ENCODE measurements around the gene PSMB2.

Gene PSMB2

DNA sequence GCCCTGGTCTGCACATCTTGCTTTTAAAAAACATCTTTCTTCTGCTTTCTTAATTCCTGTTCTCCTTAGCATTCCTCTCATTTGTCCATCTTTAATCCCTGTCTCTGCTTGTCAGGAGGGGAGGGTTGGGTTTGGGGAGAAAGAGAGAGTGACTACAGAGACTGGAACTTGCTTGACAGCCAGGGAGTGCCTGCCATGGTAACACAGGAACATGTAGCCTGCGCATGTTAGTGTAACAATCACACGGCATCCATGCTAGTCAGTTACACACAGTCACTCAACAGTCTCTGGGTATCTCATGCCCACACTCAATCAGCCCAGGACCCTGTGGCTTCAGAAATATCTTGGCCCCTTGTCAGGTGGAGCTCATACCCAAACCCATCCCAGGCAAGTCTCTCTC, 69.0 kb downstream of the PSMB2 start:
- DNase-seq (ENCODE audit: low read depth in 2 of 2): no peak

DNA sequence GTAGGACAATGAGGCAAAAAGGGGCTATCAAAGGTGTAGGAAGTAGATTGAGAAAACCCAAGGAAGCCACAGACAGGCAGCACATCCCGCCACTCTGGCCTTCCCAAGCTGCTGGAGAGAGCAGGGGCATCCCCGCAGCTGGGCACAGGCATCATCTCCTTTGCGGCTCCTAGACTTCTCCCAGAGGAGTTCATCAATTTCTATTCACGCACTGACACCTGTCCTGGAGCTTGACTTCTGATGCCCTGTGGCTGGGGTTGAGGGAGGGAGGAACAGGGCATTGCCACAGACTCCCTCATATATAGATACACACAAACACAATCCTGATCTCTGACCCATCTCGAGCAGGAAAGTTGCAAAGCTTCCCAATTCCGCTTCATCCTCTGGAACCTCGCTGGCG, 70.1 kb downstream of the PSMB2 start:
- DNase-seq (ENCODE audit: low read depth in 2 of 2): no peak

DNA sequence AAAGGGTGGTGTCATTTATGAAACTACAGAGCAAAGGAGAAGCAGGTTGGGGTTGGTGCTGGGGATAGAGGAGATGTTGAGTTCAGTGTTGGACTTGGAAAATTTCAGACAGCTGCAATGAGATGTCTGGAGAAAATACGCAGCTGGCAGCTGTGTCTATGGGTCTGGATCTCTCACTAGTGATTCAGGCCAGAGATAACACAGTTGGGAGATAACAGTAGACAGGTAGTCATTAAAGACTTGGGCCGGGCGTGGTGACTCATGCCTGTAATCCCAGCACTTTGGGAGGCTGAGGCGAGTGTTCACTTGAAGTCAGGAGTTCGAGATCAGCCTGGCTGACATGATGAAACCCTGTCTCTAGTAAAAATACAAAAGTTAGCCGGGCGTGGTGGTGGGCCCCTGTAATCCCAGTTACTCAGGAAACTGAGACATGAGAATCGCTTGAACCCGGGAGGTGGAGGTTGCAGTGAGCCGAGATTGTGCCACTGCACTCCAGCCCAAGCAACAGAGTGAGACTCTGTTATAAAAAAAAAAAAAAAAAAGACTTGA, 70.7 kb downstream of the PSMB2 start:
- no peak for DNase-seq (ENCODE audit: low read depth in 2 of 2)

DNA sequence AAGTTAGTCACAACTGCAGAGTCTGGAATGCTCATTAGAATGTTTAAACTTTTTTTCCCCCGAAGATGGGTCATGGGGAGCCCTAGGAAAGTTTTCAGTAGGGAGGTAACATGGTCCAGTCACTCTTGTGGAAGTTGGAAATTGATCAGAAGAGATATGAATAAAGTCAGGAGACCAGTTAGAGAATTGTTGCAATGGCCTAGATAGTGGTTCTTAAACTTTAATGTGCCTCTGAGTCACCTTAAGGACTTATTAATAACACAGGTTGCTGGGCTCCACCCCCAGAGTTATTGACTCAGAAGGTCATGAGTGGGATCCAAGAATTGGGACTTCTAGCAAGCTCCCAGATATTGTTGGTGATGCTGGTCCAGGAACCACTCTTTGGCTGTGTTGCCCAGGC, 71.4 kb downstream of the PSMB2 start:
- no peak for DNase-seq (ENCODE audit: low read depth in 2 of 2)

DNA sequence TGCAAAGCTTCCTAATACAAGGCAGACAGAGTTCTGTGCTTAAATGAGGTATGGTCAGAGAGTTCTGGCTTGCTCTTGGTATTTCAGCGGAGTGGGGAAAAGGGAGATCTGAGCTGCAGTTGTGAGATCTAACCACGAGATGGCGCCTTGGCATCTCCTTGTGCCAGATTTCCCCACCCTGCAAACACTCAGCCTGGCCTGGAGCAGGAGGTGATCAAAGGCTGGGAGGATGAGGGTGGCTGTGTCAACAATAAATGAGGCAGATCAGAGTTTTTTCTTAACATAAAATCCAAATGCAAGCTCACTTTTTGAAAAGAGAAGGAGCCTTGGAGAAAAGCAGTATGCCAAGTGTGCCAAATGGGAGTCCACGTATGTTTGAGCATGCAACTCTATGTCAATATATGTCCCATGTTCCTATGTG, 72.3 kb downstream of the PSMB2 start:
- DNase-seq (ENCODE audit: low read depth in 2 of 2): peak; percentile 28 to 32

DNA sequence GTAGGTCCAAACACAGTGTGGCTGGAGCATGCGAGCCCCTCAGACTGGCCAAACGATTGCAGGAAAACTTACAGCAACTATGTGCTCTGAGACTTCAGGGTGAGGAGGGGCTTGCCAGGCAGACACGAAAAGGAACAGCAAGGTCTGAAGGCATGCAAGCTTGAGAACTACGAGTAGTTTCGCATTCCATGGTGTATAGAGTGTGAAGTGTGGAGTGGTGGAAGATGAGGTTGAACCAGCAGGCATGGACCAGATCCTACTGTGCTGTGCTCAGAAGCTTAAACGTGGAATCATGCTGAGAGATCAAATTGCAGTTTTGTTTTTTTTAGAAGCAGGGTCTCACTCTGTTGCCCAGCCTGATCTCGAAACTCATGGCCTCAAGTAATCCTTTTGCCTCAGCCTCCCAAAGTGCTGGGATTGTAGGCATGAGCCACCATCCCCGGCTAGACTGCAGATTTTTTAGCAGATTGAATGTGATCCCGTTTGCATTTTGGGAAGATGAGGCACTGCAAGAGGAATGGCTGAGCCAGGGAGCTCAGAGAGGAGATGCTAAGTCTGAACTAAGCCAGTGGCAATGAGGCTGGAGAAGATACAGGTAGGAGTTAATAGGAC, 73.3 kb downstream of the PSMB2 start:
- DNase-seq (ENCODE audit: low read depth in 2 of 2): no peak

DNA sequence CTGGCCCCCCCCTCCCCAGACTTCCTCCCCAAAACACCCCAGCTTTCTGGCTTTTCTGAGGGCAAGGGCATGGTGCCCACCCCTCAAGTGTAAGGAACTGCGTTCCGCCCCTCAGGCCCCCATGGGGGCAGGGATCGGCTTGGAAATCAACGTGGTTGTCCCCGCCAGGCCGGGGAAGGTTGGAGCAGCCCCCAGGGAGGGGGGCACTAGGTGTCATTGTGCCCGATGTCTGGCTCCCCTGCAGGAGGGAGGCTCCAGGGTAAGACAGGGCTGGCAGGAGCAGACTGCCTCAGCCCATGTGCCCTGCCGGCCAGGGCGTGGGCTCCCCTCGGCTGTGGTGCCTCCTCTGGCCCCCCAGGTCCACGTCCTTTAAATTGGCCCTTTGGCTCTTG, 75.6 kb downstream of the PSMB2 start:
- no peak for DNase-seq (ENCODE audit: low read depth in 2 of 2)

DNA sequence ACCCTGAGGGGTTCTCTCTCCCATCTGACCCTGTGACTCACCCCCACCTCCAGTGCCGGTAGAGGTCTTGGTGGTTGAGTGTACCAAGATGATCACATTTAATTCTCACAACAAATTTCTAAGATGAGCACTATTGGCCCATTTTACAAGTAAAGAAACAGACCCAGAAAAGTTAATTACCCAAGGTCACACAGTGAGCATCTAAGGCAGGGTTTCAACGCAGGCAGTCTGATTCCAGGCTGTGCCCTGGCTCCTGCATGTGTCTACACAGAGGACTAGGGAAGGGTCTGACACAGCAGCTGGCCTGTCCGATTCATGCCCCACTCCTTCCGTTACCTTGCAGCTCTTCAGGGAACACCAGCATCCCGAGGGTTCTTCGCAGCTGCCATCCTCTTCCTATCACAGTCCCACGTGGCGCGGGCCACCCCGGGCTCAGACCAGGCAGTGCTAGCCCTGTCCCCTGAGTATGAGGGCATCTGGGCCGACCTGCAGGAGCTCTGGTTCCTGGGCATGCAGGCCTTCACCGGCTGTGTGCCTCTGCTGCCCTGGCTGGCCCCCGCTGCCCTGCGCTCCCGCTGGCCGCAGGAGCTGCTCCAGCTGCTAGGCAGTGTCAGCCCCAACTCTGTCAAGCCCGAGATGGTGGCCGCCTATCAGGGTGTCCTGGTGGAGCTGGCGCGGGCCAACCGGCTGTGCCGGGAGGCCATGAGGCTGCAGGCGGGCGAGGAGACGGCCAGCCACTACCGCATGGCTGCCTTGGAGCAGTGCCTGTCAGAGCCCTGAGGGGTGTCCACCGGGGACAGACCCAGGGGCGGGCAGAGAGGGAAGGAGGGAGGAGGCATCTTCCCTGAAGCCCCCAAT, 76.2 kb downstream of the PSMB2 start:
- no peak for DNase-seq (ENCODE audit: low read depth in 2 of 2)

DNA sequence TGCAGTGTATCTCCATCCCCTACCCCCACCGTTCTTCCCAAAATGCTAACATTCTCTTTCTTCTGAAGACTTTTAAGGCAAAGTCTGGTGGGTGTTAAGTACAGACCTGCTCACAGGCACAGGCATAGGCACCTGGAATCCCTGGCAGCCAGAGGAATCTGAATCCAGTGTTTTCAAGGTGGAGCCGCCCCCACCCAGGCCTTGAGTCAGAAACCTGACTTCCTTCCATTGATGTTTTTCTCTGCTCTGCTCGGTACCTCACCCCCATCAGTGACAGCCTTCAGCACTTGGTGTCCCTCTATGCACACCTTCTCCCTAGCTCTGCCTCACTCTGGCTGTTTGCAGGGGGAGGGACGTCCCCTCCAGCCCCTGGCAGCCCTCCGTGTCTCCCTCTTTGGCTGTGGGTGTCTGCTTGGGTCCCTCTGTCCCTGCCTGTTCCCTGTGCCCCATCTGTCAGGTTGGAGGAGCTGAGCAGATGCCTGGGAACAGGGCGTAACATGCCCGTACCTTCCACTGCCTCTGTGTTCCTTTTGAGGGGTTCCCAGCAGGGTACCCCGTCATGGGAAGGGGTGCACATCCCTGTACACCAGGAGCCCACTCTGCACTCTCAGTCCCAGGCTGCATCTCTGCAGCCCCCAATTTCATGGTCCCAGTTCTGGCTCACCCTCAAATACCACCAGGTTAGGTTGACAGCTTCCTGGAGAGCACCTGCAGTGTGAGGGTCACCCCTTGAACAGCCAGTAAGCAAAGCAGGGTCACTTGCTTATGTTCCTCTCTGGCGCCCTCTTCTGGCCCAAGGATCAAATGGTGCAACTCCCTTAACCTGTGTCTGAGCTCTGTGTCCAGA, 77.1 kb downstream of the PSMB2 start:
- DNase-seq (ENCODE audit: low read depth in 2 of 2): peak; percentile 55 to 61

DNA sequence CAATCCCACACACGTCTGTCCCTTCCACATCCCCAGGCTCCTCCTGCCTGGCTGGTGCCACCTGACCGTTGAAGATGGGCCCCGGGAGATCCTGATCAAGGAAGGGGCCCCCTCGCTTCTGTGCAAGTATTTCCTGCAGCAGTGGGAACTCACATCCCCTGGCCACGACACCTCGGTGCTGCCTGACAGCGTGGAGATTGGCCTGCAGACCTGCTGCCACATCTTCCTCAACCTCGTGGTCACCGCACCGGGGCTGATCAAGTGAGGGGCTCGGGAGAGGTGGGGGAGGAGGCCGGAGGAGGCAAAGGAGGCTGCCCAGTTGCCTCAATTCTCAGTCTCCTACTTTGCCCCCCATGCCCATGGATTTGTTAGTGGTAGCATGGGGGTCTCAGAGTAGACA, 78.2 kb downstream of the PSMB2 start:
- no peak for DNase-seq (ENCODE audit: low read depth in 2 of 2)

DNA sequence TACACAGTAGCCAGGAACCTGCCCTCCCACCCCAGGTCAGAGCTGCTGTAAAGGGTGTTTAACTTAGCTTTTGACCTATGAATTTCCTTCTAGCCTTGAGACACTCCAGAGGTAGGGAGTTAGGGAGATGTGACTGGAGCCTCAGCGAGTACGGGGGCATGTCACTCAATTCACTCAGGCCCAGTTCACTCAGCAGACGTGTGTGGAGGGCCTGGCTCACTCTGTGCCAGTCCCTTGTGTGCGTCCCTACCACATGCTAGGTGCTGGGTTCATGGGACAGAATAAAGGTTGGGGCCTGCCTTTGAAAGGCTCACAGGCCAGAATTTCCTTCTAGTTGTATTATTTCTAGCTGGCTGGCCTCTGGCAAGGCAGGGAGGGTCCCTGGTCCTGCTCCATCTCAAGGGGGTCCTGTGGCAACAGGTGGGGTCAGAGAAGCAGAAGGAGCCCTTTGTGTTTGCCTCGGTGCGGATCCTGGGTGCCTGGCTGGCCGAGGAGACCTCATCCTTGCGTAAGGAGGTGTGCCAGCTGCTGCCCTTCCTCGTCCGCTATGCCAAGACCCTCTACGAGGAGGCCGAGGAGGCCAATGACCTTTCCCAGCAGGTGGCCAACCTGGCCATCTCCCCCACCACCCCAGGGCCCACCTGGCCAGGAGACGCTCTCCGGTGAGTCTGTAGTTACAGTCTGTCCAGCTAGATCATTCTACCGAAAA, 79.2 kb downstream of the PSMB2 start:
- DNase-seq (ENCODE audit: low read depth in 2 of 2): no peak

DNA sequence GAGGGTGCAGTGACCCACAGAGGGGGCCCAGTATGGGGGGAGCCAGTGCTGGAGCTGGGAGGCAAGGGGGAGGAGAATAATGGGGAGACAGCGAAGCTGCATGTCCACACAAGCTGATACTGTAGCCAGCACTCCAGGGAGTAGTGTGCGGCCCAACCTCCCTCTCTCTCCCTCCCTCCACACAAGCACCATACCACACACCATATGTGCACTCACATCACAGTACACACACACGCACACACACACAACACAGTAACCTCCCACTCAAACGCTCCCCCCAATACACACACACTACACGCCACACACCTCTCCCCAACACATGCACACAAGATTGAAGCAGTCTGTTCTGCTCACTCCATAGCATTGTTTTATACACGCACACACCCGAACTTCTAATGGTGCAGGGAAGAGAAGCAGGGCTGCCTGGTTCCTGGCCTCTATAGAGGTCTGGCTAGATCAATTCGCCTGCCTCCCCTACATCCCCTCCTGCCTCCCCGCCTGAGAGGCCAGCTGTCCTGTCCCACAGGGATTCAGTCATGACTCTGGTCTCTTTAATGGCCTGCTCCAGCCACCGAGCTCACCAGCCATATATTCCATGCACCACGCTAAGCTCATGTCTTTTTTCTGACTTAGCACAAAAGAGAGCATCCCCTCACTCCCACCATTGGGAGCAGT, 79.9 kb downstream of the PSMB2 start:
- no peak for DNase-seq (ENCODE audit: low read depth in 2 of 2)

DNA sequence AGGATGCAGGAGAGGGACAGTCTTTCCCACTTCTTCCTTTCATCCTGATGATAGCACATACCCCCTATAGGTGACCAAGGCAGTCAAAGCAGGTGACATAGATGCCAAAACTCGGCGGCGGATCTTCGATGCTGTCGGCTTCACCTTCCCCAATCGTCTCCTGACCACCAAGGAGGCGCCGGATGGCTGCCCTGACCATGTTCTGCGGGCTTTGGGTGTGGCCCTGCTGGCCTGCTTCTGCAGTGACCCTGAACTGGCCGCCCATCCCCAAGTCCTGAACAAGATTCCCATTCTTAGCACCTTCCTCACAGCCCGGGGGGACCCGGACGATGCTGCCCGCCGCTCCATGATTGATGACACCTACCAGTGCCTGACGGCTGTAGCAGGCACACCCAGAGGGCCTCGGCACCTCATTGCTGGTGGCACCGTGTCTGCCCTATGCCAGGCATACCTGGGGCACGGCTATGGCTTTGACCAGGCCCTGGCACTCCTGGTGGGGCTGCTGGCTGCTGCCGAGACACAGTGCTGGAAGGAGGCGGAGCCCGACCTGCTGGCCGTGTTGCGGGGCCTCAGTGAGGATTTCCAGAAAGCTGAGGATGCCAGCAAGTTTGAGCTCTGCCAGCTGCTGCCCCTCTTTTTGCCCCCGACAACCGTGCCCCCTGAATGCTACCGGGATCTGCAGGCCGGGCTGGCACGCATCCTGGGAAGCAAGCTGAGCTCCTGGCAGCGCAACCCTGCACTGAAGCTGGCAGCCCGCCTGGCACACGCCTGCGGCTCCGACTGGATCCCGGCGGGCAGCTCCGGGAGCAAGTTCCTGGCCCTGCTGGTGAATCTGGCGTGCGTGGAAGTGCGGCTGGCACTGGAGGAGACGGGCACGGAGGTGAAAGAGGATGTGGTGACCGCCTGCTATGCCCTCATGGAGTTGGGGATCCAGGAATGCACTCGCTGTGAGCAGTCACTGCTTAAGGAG, 80.8 kb downstream of the PSMB2 start:
- DNase-seq (ENCODE audit: low read depth in 2 of 2): no peak

DNA sequence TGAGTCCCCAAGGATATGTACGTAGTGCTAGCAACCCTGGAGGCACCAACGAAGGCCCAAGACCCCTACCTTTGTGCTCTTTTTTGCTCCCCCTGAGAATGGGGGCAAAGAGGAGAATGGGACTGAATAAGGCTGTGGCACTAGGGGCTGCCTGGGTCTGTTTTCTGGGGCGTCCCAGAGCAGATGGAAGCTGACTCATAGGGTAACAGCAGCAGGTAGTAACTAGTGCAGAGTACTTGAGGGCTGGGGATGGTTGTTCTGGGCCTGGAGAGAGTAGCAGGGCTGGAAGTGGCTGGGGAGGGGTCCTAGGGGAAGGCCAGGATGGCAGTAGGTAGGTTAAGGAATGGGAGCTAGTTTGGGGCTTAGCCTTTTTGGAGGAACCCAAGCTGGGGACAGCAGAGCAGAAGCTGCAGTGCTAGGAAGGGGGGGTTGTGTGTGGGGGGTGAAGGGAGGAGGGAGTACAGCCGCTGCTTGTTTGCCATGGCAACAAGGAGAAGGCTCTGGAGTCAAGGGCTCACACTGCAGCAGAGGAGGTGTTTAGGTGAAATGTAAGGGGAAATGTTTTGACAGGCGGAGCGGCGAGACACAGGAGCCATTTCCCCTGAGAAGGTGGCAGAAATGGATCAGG, 81.9 kb downstream of the PSMB2 start:
- no peak for DNase-seq (ENCODE audit: low read depth in 2 of 2)

DNA sequence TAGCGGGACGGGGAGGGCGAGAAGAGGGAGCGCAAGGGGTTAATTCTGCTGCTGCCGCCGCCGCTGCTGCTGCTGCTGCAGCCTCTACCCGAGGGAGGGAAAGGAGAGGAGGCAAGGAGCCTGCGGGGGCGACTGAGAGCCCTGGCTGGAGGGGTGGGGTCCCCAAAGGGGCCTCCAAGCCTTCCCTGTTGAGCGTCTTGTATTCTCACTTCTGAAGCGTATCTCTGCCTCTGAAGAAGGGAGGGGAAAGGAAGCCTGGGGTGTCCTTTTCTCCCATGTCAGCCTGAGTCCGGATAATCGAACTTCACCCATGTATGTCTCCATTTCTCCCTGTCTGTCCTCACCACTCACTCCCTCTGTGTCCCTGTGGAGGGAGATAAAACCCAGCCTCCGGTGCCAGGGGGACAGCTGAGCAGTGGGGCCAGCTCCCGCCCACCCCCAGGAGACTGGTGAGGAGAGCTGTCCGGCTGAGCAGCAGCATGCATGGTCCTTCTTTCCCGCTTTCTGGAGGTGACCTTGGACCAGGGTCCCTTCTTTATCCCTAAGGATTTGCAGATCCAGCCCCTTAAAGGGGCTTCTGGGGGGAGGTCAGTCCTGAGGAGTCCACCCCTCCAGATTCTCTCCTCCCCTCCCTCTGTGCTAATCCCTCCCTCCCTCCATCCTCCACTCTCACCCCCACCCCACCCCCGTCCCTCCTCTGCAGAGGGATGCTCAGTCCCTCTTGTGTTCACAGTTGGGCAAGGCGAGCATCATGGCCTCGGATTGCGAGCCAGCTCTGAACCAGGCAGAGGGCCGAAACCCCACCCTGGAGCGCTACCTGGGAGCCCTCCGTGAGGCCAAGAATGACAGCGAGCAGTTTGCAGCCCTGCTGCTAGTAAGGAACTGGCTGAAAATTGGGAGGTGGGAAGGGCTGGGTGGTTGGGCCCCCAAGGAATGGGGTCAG, 82.7 kb downstream of the PSMB2 start:
- no peak for DNase-seq (ENCODE audit: low read depth in 2 of 2)

DNA sequence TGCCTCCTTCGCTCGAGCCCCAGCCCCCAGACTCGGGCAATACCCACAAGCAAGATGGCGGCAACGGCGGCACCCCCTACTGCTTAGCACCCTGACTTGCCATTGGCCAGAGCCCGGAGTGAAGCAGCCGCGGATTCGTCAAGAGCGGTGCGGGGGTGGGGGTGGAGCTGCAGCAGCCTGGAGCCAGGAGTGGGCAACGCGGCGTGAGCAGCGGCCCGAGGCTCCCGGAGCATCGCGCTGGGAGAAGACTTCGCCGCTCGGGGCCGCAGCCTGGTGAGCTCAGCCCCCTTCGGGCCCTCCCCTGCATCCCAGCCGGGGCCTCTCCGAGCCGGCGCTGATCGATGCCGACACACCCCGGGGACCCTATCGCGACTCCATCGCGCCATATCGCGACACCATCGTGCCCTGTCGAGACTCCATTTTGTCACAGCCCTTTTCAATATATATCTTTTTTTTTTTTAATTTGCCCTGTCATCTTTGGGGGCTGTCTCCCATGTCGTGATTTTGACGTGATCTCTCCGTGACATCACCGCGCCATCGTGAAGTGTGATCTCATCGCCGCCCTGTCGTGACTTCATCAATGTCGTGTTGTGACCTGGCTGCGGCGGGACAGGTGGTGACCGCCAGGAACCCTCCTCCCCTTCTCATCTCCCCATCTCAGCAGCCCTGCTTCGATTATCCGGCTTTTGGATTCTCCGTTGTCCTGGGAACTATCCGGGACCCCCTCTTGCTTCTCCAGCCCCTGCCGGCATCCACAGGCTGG, 83.5 kb downstream of the PSMB2 start, which contains the start of gene NCDN:
Gene NCDN, plus strand, starts transcription at position 189 of the 763 bp plus-strand sequence. Its CDS starts 392 bp downstream, at position 581.
- peak; percentile 95 for DNase-seq (ENCODE audit: low read depth in 2 of 2)

DNA sequence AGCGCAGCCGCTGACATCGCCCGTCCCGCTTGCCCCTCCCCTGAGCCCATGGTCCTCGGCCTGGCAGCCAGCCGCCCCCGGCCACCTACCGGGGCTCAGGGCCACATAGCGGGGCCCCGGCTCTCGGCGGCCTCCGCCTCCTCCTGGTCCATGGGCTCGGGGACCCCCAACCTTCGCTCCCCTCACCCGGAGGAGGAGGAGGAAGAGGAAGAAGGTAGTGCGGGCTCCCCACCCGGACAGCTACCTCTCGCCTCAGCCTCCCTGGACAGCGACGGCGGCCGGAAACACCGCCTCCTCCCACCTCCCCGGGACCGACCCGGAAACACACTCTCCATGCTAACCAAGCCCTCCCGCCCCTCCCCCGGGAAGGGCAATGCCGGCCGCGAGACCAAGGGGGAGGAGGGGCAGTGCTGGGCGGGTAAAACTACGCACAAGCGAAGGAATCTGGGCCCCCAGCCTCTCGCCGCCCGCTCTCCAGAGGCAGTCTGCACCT, 84.2 kb downstream of the PSMB2 start, which contains the start of gene KIAA0319L:
Gene KIAA0319L, minus strand, starts transcription at position 286 of the 493 bp plus-strand sequence. CDS start 2,912 bp downstream, outside the sequence.
- no peak for DNase-seq (ENCODE audit: low read depth in 2 of 2)

Measured in activated CD8-positive, alpha-beta memory T cell treated with anti-CD3 and anti-CD28 coated beads for 4 hours (primary cell).